Smooth muscle cell of the pulmonary artery (primary cell): Measurements from ENCODE around the gene PDE7B. TPM values are rescaled to one million over a fixed set of nuclear protein-coding genes. Genes with fewer than 3 reads are reported as not detected.

Experiments
- total RNA-seq: library from RNA; depleted of rRNA; stranded (reverse); fragments of >200 nt; gene quantifications from 2 replicates; pipeline ENCODE4 v1.2.3, GENCODE V29; 2014

Gene PDE7B
- total RNA-seq: 33.7 and 53.1 TPM in 2 replicates

DNA sequence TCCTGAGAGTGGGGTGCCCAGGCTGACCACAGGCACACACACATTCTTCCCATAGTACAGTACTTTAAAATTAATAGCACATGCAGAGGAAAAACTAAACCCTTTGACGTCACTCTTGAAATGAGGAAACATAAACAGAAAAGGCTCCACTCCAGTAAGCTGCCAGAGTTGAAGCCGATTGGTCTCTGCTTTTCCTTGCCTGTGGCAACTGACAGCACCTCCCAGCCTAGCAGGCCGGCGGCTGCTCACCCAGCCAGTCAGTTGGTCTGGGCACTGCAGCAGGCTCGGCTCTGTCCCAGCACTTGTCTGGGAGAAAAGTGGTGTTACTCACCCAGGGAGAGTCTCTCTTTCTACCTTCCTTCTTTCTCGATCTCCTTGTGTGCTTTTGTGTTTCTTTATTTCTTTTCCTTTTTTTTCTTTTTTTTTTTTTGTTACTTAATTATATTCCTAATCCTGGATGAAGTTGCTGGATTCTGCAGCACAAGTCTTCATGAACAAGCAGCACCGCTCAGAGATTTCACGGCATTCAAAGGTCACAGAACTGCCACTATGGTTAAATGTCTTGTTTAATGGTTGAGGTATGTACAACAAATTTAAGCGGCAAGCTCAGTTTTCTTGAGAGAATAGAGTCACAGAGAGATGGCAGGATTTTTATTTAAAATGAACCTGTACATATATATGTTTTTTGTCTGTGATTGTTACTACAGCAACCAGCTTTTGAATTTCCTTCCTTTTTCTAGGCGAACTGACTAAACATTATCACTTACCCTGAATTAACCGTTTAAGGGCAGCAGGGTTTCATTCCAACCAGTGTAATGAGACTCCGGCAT is at the start of gene PDE7B:
Gene PDE7B (plus strand): TSS at position 260 of the 830 bp plus-strand sequence.

